G401.6 (cell line): ENCODE data around the gene PCSK5.
A peak's percentile ranks its signal among the peaks of the same experiment; 100 is the strongest.
"Not testable (repeated sequence)": the region's sequence is repeated elsewhere in the genome, so short reads cannot be mapped to it uniquely, and the experiment has no call there.

Source experiments
- FAIRE-seq: peaks from 2 replicates; lab custom pipeline; 2012; peaks lifted over from hg19 to GRCh38; lab: Jason Lieb, UNC

Gene PCSK5

GRCh38 chr9:76362332-76363031, 472.0 kb downstream of the PCSK5 start:
- not testable (repeated sequence) for FAIRE-seq

GRCh38 chr9:76363032-76363395, 472.5 kb downstream of the PCSK5 start:
- no peak for FAIRE-seq

- peak; percentile 94 for FAIRE-seq
Measured at GRCh38 chr9:76365028-76365427, 474.6 kb downstream of the PCSK5 start.

GRCh38 chr9:76366275-76366674, 475.8 kb downstream of the PCSK5 start:
- FAIRE-seq, result no peak

GRCh38 chr9:76369583-76369982, 479.1 kb downstream of the PCSK5 start:
- no peak for FAIRE-seq

GRCh38 chr9:76370396-76371023, 480.0 kb downstream of the PCSK5 start:
- no peak for FAIRE-seq

- FAIRE-seq, result no peak
Measured at GRCh38 chr9:76371901-76372300, 481.4 kb downstream of the PCSK5 start.

- FAIRE-seq, result no peak
Measured at GRCh38 chr9:76372336-76372735, 481.9 kb downstream of the PCSK5 start.

- FAIRE-seq, result no peak
Measured at GRCh38 chr9:76373173-76373783, 482.8 kb downstream of the PCSK5 start.

GRCh38 chr9:76373784-76374474, 483.5 kb downstream of the PCSK5 start:
- no peak for FAIRE-seq

GRCh38 chr9:76374783-76375559, 484.5 kb downstream of the PCSK5 start:
- FAIRE-seq, result no peak

GRCh38 chr9:76377791-76378190, 487.3 kb downstream of the PCSK5 start:
- FAIRE-seq, result no peak

GRCh38 chr9:76378367-76379073, 488.0 kb downstream of the PCSK5 start:
- FAIRE-seq, result no peak

- FAIRE-seq, result no peak
Measured at GRCh38 chr9:76379494-76379893, 489.0 kb downstream of the PCSK5 start.

GRCh38 chr9:76390656-76391055, 500.2 kb downstream of the PCSK5 start:
- no peak for FAIRE-seq

GRCh38 chr9:76394195-76394959, 503.9 kb downstream of the PCSK5 start, which contains the start of gene RFK:
RFK (minus strand) TSS chr9:76394426; CDS start chr9:76394171, 255 bp downstream.
- FAIRE-seq, result no peak

- no peak for FAIRE-seq
Measured at GRCh38 chr9:76394960-76395252, 504.4 kb downstream of the PCSK5 start.

GRCh38 chr9:76395381-76395780, 504.9 kb downstream of the PCSK5 start:
- no peak for FAIRE-seq

- no peak for FAIRE-seq
Measured at GRCh38 chr9:76396144-76396543, 505.7 kb downstream of the PCSK5 start.

GRCh38 chr9:76396597-76396996, 506.1 kb downstream of the PCSK5 start:
- no peak for FAIRE-seq

- FAIRE-seq, result no peak
Measured at GRCh38 chr9:76399856-76400255, 509.4 kb downstream of the PCSK5 start.
